ENCODE measurements around the gene MCTP1. TPM values are rescaled to one million over a fixed set of nuclear protein-coding genes. Genes with fewer than 3 reads are reported as not detected.

MCTP1 gene
- total and polyA plus RNA-seq, 9 of the 15 experiments (the other 6 are each of a cell fraction or from before 2014, with no cell fraction given), result 0.04 to 0.93 (median 0.06) TPM; not detected in 4

DNA sequence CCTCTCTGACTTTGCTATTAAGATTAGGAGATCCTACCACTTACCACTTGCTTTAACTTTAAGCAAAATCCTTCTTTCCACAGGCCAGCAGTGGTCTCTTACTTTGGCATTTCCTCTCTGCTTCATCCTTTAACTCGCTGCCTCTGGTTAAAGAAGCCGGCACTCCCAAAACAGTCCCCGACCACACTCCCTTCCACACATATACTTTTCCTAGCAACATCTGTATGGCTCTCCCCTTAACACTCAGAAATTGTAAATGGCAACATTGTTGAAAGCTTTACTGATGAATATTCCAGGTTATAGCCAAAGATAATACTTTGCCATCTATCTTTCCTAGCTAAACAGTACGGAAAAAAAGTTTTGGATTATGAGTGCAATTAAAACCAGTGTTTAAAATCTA is 133.2 kb downstream of the MCTP1 start:
- Histone ChIP-seq H3K4me2 (ENCODE audit: insufficient read depth, low read length) (no peak overlapping the region), H3K36me3 (ENCODE audit: control insufficient read depth, insufficient read depth, low read length) (no peaks in the 10 kb centered on the region), H3K79me2 (ENCODE audit: control insufficient read depth, insufficient read depth, low read length) (no peaks in the 10 kb centered on the region), H2AFZ (ENCODE audit: low read depth, low read length) (no peak overlapping the region), H4K20me1 (replicated peaks; ENCODE audit: control insufficient read depth, insufficient read depth, low read length) (no peaks in the 10 kb centered on the region), H3K4me1 (replicated peaks in 1 of 2; ENCODE audit: control insufficient read depth in 2 of 2, insufficient read depth in 2 of 2, low read length in 2 of 2) (no peaks in the 10 kb centered on the region), H3K27ac (ENCODE audit: extremely low read depth, low read depth, low read length) (no peak overlapping the region), H3K27me3 (ENCODE audit: control insufficient read depth in 2 of 2, insufficient read depth in 2 of 2, low read length in 2 of 2) (no peaks in the 10 kb centered on the region), H3K9me1 (ENCODE audit: control insufficient read depth, insufficient read depth, low read length) (no peaks in the 10 kb centered on the region), H3K4me3 (no peak overlapping the region), H3K9ac (ENCODE audit: insufficient read depth in 1 of 2, low read depth in 2 of 2, low read length in 2 of 2) (no peak overlapping the region), H3K9me3 (replicated peaks; ENCODE audit: control insufficient read depth, insufficient read depth, low read depth, low read length) (no peaks in the 10 kb centered on the region)
- no TSS peak for BruUV-seq (replicated peaks)
- no peak for ATAC-seq
- FAIRE-seq, result no peak
- in situ Hi-C loops (cut with MboI), result no loop called here
- intact Hi-C loops (cut with micrococcal nuclease), result no loop called here
- whole genome bisulfite sequencing (ENCODE audit: insufficient coverage, low coverage, missing lambda C conversion rate), result 0% methylated on average over 4 of the region's 4 CpGs
- TF ChIP-seq JUND (IDR thresholded peaks at IDR 0.05; ENCODE audit: borderline replicate concordance, low read depth, low read length) (no peak), JUND (tag; IDR thresholded peaks at IDR 0.05; ENCODE audit: borderline replicate concordance, low read depth, low read length) (no peak), SETDB1 (IDR thresholded peaks at IDR 0.05; ENCODE audit: low read length) (no peak), FUS (optimal IDR thresholded peaks at IDR 0.05; ENCODE audit: low read depth, low read length) (no peak), ETV6 (IDR thresholded peaks at IDR 0.05; ENCODE audit: borderline replicate concordance in 1 of 2, low read depth in 2 of 2, low read length in 1 of 2) (no peak), ETV6 (CRISPR knock-in tag; IDR thresholded peaks at IDR 0.05; ENCODE audit: borderline replicate concordance) (no peak), ZNF253 (CRISPR knock-in tag; conservative IDR thresholded peaks at IDR 0.05) (no peak), SIN3B (IDR thresholded peaks at IDR 0.05; ENCODE audit: low read depth) (no peak), ZC3H4 (CRISPR knock-in tag; IDR thresholded peaks at IDR 0.05; ENCODE audit: borderline replicate concordance) (no peak), ZNF696 (CRISPR knock-in tag; conservative IDR thresholded peaks at IDR 0.05) (no peak), RFX1 (IDR thresholded peaks at IDR 0.05) (no peak)
- ChIA-PET CTCF (ENCODE audit: low intra/inter-chr PET ratio) (no interaction called here), POLR2A (no interaction called here)
- no peak for DNase-seq (ENCODE audit: extremely low read depth in 1 of 4, low spot score in 3 of 4)
